K562 treated with DMSO at 1 percent for 48 hours (cell line): ENCODE data around the gene MATR3. TPM values are rescaled to one million over a fixed set of nuclear protein-coding genes. Genes with fewer than 3 reads are reported as not detected.

Experiments used
- total RNA-seq: library from RNA; unstranded; fragments of 300-600 nt; gene quantifications from 2 replicates; pipeline ENCODE4 v1.2.3, GENCODE V29; 2022; ENCODE audit warnings: low replicate concordance; ENCODE audit errors: extremely low read depth

MATR3 gene, protein sequence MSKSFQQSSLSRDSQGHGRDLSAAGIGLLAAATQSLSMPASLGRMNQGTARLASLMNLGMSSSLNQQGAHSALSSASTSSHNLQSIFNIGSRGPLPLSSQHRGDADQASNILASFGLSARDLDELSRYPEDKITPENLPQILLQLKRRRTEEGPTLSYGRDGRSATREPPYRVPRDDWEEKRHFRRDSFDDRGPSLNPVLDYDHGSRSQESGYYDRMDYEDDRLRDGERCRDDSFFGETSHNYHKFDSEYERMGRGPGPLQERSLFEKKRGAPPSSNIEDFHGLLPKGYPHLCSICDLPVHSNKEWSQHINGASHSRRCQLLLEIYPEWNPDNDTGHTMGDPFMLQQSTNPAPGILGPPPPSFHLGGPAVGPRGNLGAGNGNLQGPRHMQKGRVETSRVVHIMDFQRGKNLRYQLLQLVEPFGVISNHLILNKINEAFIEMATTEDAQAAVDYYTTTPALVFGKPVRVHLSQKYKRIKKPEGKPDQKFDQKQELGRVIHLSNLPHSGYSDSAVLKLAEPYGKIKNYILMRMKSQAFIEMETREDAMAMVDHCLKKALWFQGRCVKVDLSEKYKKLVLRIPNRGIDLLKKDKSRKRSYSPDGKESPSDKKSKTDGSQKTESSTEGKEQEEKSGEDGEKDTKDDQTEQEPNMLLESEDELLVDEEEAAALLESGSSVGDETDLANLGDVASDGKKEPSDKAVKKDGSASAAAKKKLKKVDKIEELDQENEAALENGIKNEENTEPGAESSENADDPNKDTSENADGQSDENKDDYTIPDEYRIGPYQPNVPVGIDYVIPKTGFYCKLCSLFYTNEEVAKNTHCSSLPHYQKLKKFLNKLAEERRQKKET
- total RNA-seq: not detected in 2 replicates

DNA sequence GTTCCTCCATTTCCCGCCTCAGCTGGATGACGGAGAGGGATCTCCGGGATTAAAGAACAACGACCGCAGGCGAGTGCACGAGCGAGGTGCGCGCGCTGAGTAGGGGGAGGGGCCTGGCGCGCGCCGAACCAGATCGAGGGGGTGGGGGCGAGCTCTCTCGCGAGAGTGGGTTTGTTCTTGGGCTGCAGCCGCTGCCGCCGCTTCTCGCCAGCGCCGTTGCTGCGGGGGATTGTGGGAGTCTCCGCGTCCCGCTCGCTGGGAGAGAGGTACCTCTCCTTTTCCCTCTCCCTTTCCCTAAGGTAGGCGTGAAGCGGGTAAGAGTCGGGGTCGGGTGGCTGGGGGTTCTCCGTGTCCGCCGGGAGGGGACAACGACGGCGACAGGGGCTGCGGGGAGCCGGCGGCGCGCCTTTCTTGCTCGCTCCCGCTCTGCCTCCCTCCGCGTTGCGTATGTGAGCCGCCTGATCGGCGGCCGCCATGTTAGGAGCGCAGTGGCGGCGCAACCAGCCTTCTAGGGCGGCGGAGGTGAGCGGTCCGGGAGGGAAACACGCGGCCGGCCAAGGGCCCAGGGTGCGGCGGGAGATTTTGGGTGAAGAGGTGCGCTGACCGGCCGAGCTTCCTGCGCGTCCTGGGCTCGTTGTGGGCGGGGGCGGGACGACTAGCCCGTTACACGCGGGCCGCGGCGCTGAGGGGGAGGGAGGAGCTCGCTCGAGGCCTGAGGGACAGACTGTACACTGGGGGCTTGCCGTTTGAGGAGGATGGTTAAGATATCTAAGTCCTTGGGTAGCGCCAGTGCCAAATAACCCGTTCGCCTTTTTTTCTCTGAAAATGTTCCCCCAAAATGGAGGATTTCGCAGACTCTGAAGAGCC lies at the start of gene MATR3:
TSS of gene MATR3 (plus strand) at position 234 of the 867 bp plus-strand sequence. CDS start 13,676 bp downstream, outside the sequence.

DNA sequence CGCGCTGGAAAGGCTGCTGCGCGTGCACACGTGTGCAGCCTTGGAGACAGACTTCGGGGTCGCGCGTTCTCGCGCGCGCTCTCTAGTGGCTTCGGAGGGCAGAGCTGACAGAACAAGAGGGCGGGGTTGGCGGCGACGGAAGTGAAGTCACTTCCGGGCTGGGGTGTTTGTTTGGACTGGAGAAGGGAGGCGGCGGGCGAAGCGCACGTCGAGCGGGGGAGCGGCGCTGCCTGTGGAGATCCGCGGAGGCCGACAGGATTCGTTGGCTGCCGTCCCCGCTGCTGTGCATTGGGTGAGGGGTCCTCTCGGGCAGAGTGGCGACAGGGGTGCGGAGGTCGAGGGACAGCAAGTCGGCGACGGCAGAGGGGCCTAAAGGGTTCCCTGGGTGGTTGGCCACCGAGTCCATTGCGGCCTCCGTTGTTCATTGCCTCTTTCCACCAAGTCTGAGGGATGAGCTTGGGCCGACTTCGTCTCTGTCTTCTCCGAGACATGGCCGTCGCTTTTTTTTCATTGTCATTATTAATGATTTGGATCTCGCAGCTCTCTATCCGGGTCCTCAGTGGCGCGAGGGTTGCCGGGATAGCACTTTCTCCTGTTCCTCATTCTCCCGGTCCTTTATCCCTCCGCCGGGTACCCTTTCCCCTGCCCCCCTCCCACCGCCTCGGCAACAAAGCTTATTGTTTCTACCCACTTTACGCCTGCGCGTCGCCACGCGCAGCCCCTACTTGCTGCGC lies 48.3 kb downstream of the MATR3 start, which contains the start of gene PAIP2:
TSS of gene PAIP2 (plus strand) at position 166 of the 734 bp plus-strand sequence. CDS start 21,931 bp downstream, outside the sequence.

Other genes with a start within 250 kb of the MATR3 start
- not detected in 2 replicates for gene SIL1, start 95.4 kb upstream of the MATR3 start, total RNA-seq
- gene PAIP2, start 48.1 kb downstream of the MATR3 start, total RNA-seq: not detected in 2 replicates
- not detected in 2 replicates for gene SLC23A1, start 89.6 kb downstream of the MATR3 start, total RNA-seq
- gene MZB1, start 96.2 kb downstream of the MATR3 start, total RNA-seq: not detected in 2 replicates
- gene PROB1, start 101.4 kb downstream of the MATR3 start, total RNA-seq: not detected in 2 replicates
- gene SPATA24, start 110.3 kb downstream of the MATR3 start, total RNA-seq: not detected in 2 replicates
- gene DNAJC18, start 145.8 kb downstream of the MATR3 start, total RNA-seq: not detected in 2 replicates
- gene ECSCR, start 169.0 kb downstream of the MATR3 start, total RNA-seq: not detected in 2 replicates
- not detected in 2 replicates for gene SMIM33, start 177.3 kb downstream of the MATR3 start, total RNA-seq
- not detected in 2 replicates for gene STING1, start 189.0 kb downstream of the MATR3 start, total RNA-seq